GM21515 (cell line): ENCODE data around the gene CRTC3.
A peak's percentile ranks its signal among the peaks of the same experiment; 100 is the strongest.
"Not testable (repeated sequence)": the region's sequence is repeated elsewhere in the genome, so short reads cannot be mapped to it uniquely, and the experiment has no call there.

Experiments used
- ATAC-seq: cut with Tn5 transposase; IDR thresholded peaks from one replicate; pipeline ENCODE4 v1.9.1; 2021; ENCODE audit not compliant: unreplicated experiment

CRTC3 gene

GRCh38 chr15:90646662-90647305, 117.1 kb downstream of the CRTC3 start:
- no peak for ATAC-seq

GRCh38 chr15:90647326-90647725, 117.6 kb downstream of the CRTC3 start:
- ATAC-seq: no peak

- peak; percentile 42 for ATAC-seq
Observed at GRCh38 chr15:90648137-90649070, 118.7 kb downstream of the CRTC3 start.

GRCh38 chr15:90650117-90650955, 120.6 kb downstream of the CRTC3 start:
- ATAC-seq: no peak

- no peak for ATAC-seq
Observed at GRCh38 chr15:90650956-90651689, 121.4 kb downstream of the CRTC3 start.

GRCh38 chr15:90654233-90655136, 124.8 kb downstream of the CRTC3 start:
- no peak for ATAC-seq

GRCh38 chr15:90657520-90658172, 127.9 kb downstream of the CRTC3 start:
- ATAC-seq: peak; percentile 33

GRCh38 chr15:90659481-90659880, 129.8 kb downstream of the CRTC3 start:
- no peak for ATAC-seq

GRCh38 chr15:90660195-90660998, 130.7 kb downstream of the CRTC3 start:
- ATAC-seq: peak; percentile 56

- ATAC-seq: not testable (repeated sequence)
Observed at GRCh38 chr15:90660999-90661330, 131.2 kb downstream of the CRTC3 start.

GRCh38 chr15:90664081-90664461, 134.3 kb downstream of the CRTC3 start:
- ATAC-seq: not testable (repeated sequence)

- peak; percentile 1 for ATAC-seq
Observed at GRCh38 chr15:90664650-90665287, 135.0 kb downstream of the CRTC3 start.

- ATAC-seq: peak; percentile 51
Observed at GRCh38 chr15:90665288-90666134, 135.8 kb downstream of the CRTC3 start.

GRCh38 chr15:90666135-90666909, 136.6 kb downstream of the CRTC3 start:
- no peak for ATAC-seq

- ATAC-seq: no peak
Observed at GRCh38 chr15:90667073-90667754, 137.5 kb downstream of the CRTC3 start.
